Testis (tissue), 2 donors: ENCODE data around the gene C1orf35.

ENCODE experiments used
- CTCF ChIP-seq, 3 experiments: fragments of 450-650 bp in 2 of 3; fragments of 200-600 bp in 1 of 3; sonication (generic) in 1 of 3; IDR thresholded peaks; one replicate each; pipeline ENCODE4 v1.5.1; 2016 to 2019; ENCODE audit warnings: antibody characterized with exemption in 3 of 3, mild to moderate bottlenecking in 2 of 3, moderate library complexity in 1 of 3
- POLR2A ChIP-seq: fragments of 450-650 bp; IDR thresholded peaks from one replicate; pipeline ENCODE4 v1.6.1; 2017; ENCODE audit warnings: antibody characterized with exemption, mild to moderate bottlenecking, moderate library complexity

- TF ChIP-seq POLR2A (no peak), CTCF (IDR thresholded peaks at IDR 0.05) (no peak)
Observed at GRCh38 chr1:228114827-228115226, 11.7 kb upstream of the C1orf35 start.
